ENCODE data around the gene DEFB121.

GRCh38 chr20:31418307-31418706 is 12.3 kb upstream of the DEFB121 start:
- TF ChIP-seq POLR2A (IDR thresholded peaks at IDR 0.05): no peak
- no peak for TF ChIP-seq CTCF (IDR thresholded peaks at IDR 0.05)
